ENCODE results near the gene TTF2.

Gene TTF2

GRCh38 chr1:117069220-117069844 lies 9.2 kb downstream of the TTF2 start:
- H3K4me3 ChIP-seq (ENCODE audit: low read depth, low read length) = no peak overlapping the region
- no peak for TF ChIP-seq CTCF (IDR thresholded peaks at IDR 0.05; ENCODE audit: insufficient read depth, low read length, missing control alignments)
- DNase-seq (ENCODE audit: low read depth, low spot score) = no peak
- CTCF ChIA-PET = interaction anchor here (0.8 to 12.9 kb wide), 13 partner anchors 8 to 217 kb away, joined by 3 to 592 read pairs (median 5); partner anchors contain the start of genes TRIM45 and TTF2
- POLR2A ChIA-PET = no interaction called here

- H3K4me3 ChIP-seq (ENCODE audit: low read depth, low read length) = no peak overlapping the region
- peak; percentile 80 for DNase-seq (ENCODE audit: low read depth, low spot score)
- ChIA-PET CTCF (interaction anchor here (0.7 to 12.9 kb wide), 9 partner anchors 10 to 216 kb away, joined by 3 to 592 read pairs (median 5); partner anchors contain the start of gene TRIM45), POLR2A (no interaction called here)
- TF ChIP-seq CTCF (IDR thresholded peaks at IDR 0.05; ENCODE audit: insufficient read depth, low read length, missing control alignments) = no peak
Measured at GRCh38 chr1:117070124-117070523, 10.0 kb downstream of the TTF2 start.

- H3K4me3 ChIP-seq (ENCODE audit: low read depth, low read length) = no peak overlapping the region
- ChIA-PET CTCF (interaction anchor here (1.1 to 12.9 kb wide), 11 partner anchors 9 to 208 kb away, joined by 4 to 592 read pairs (median 8); partner anchors contain the start of genes TRIM45 and TTF2), POLR2A (interaction anchor here (0.9 to 1.5 kb wide), 2 partner anchors 16 to 66 kb away, joined by 4 to 7 read pairs; no protein-coding TSS in a partner anchor)
- no peak for TF ChIP-seq CTCF (IDR thresholded peaks at IDR 0.05; ENCODE audit: insufficient read depth, low read length, missing control alignments)
- DNase-seq (ENCODE audit: low read depth, low spot score) = no peak
Measured at GRCh38 chr1:117076648-117077047, 16.5 kb downstream of the TTF2 start.

- ChIA-PET POLR2A (interaction anchor here (0.7 to 1.5 kb wide), 3 partner anchors 15 to 65 kb away, joined by 3 to 7 read pairs (median 4); partner anchors contain the start of gene TTF2), CTCF (interaction anchor here (0.7 to 1.5 kb wide), 11 partner anchors 8 to 851 kb away, joined by 3 to 14 read pairs (median 5); partner anchors contain the start of gene TTF2)
- H3K4me3 ChIP-seq (ENCODE audit: low read depth, low read length) = no peak overlapping the region
- TF ChIP-seq CTCF (IDR thresholded peaks at IDR 0.05; ENCODE audit: insufficient read depth, low read length, missing control alignments) = no peak
- DNase-seq (ENCODE audit: low read depth, low spot score) = peak; percentile 82
Measured at GRCh38 chr1:117077267-117077666, 17.1 kb downstream of the TTF2 start.

- ChIA-PET POLR2A (no interaction called here), CTCF (interaction anchor here (1.0 to 4.2 kb wide), 7 partner anchors 8 to 205 kb away, joined by 3 to 13 read pairs (median 9); no protein-coding TSS in a partner anchor)
- H3K4me3 ChIP-seq (ENCODE audit: low read depth, low read length) = no peak overlapping the region
- no peak for TF ChIP-seq CTCF (IDR thresholded peaks at IDR 0.05; ENCODE audit: insufficient read depth, low read length, missing control alignments)
- no peak for DNase-seq (ENCODE audit: low read depth, low spot score)
Measured at GRCh38 chr1:117079737-117080136, 19.6 kb downstream of the TTF2 start.

GRCh38 chr1:117084231-117084630 lies 24.1 kb downstream of the TTF2 start:
- TF ChIP-seq CTCF (IDR thresholded peaks at IDR 0.05; ENCODE audit: insufficient read depth, low read length, missing control alignments) = no peak
- CTCF ChIA-PET = no interaction called here
- POLR2A ChIA-PET = no interaction called here
- no peak overlapping the region for H3K4me3 ChIP-seq (ENCODE audit: low read depth, low read length)
- no peak for DNase-seq (ENCODE audit: low read depth, low spot score)
